Esophagus squamous epithelium (tissue), 4 donors: ENCODE measurements around the gene CCDC68.

Experiments used
- CTCF ChIP-seq, 6 experiments: fragments of 450-650 bp in 4 of 6; fragments of 200-600 bp in 2 of 6; sonication (generic) in 2 of 6; IDR thresholded peaks; one replicate each; pipeline ENCODE4 v1.5.1; 2016 to 2019; ENCODE audit warnings: antibody characterized with exemption in 6 of 6, mild to moderate bottlenecking in 4 of 6, moderate library complexity in 4 of 6
- POLR2A ChIP-seq, 4 donors: fragments of 450-650 bp; IDR thresholded peaks; one replicate each; pipeline ENCODE4 v1.6.1; 2017; ENCODE audit warnings: antibody characterized with exemption in 4 of 4, mild to moderate bottlenecking in 4 of 4, moderate library complexity in 3 of 4

GRCh38 chr18:54999016-54999415 lies 39.8 kb upstream of the CCDC68 start:
- TF ChIP-seq CTCF (IDR thresholded peaks at IDR 0.05) (no peak), POLR2A (IDR thresholded peaks at IDR 0.05) (no peak)
